ENCODE results near the gene S1PR4.

S1PR4 gene

GRCh38 chr19:3192228-3192635, 13.7 kb downstream of the S1PR4 start:
- Histone ChIP-seq H3K27ac (no peak overlapping the region), H3K36me3 (peaks cover 27% of the 10 kb centered on the region), H3K4me3 (ENCODE audit: low read depth, low read length) (no peak overlapping the region), H3K9me3 (ENCODE audit: severe bottlenecking) (no peaks in the 10 kb centered on the region), H3K27me3 (ENCODE audit: insufficient read depth, low read depth, severe bottlenecking) (no peaks in the 10 kb centered on the region)
- DNase-seq = no peak
- TF ChIP-seq CTCF (IDR thresholded peaks at IDR 0.05; ENCODE audit: low read depth, low read length) = no peak

- H3K27ac ChIP-seq = no peak overlapping the region
- no peaks in the 10 kb centered on the region for H3K9me3 ChIP-seq (ENCODE audit: severe bottlenecking)
- no peaks in the 10 kb centered on the region for H3K27me3 ChIP-seq (ENCODE audit: insufficient read depth, low read depth, severe bottlenecking)
- no peak for TF ChIP-seq CTCF (IDR thresholded peaks at IDR 0.05; ENCODE audit: low read depth, low read length)
- DNase-seq = no peak
- H3K4me3 ChIP-seq (ENCODE audit: low read depth, low read length) = no peak overlapping the region
- H3K36me3 ChIP-seq = peaks cover 25% of the 10 kb centered on the region
These were observed 14.1 kb downstream of the S1PR4 start for GRCh38 chr19:3192684-3193083.

- no peak for TF ChIP-seq CTCF (IDR thresholded peaks at IDR 0.05; ENCODE audit: low read depth, low read length)
- DNase-seq = no peak
- H3K27ac ChIP-seq = no peak overlapping the region
- no peaks in the 10 kb centered on the region for H3K9me3 ChIP-seq (ENCODE audit: severe bottlenecking)
- H3K27me3 ChIP-seq (ENCODE audit: insufficient read depth, low read depth, severe bottlenecking) = no peaks in the 10 kb centered on the region
- H3K36me3 ChIP-seq = peaks cover 25% of the 10 kb centered on the region
- no peak overlapping the region for H3K4me3 ChIP-seq (ENCODE audit: low read depth, low read length)
These were observed 14.9 kb downstream of the S1PR4 start for GRCh38 chr19:3193256-3194105.

GRCh38 chr19:3194106-3195087, 15.8 kb downstream of the S1PR4 start:
- TF ChIP-seq CTCF (IDR thresholded peaks at IDR 0.05; ENCODE audit: low read depth, low read length) = no peak
- Histone ChIP-seq H3K27me3 (ENCODE audit: insufficient read depth, low read depth, severe bottlenecking) (no peaks in the 10 kb centered on the region), H3K36me3 (peaks cover 22% of the 10 kb centered on the region), H3K4me3 (ENCODE audit: low read depth, low read length) (no peak overlapping the region), H3K9me3 (ENCODE audit: severe bottlenecking) (no peaks in the 10 kb centered on the region), H3K27ac (no peak overlapping the region)
- no peak for DNase-seq

- H3K4me3 ChIP-seq (ENCODE audit: low read depth, low read length) = no peak overlapping the region
- H3K27ac ChIP-seq = peak overlapping the region; percentile 54
- peaks cover 22% of the 10 kb centered on the region for H3K36me3 ChIP-seq
- H3K9me3 ChIP-seq (ENCODE audit: severe bottlenecking) = no peaks in the 10 kb centered on the region
- no peak for TF ChIP-seq CTCF (IDR thresholded peaks at IDR 0.05; ENCODE audit: low read depth, low read length)
- H3K27me3 ChIP-seq (ENCODE audit: insufficient read depth, low read depth, severe bottlenecking) = no peaks in the 10 kb centered on the region
- DNase-seq = no peak
These were observed 17.7 kb downstream of the S1PR4 start for GRCh38 chr19:3196064-3196932.
